Muscle layer of colon (tissue), 2 donors: ENCODE results near the gene TLCD4.
"Not testable (repeated sequence)": the region's sequence is repeated elsewhere in the genome, so short reads cannot be mapped to it uniquely, and the experiment has no call there.

Source experiments
- H3K27ac ChIP-seq: one replicate; pipeline ENCODE4 v1.7.0; 2013; ENCODE audit warnings: low read depth, mild to moderate bottlenecking, low read length, moderate library complexity
- H3K27me3 ChIP-seq, 2 donors: one replicate each; pipeline ENCODE4 v1.7.0; 2013; ENCODE audit warnings: low read length in 2 of 2, mild to moderate bottlenecking in 2 of 2; ENCODE audit not compliant: insufficient read depth in 2 of 2, control insufficient read depth in 1 of 2
- H3K36me3 ChIP-seq: one replicate; pipeline ENCODE4 v1.7.0; 2013; ENCODE audit warnings: mild to moderate bottlenecking, low read length; ENCODE audit not compliant: insufficient read depth
- H3K4me1 ChIP-seq: one replicate; pipeline ENCODE4 v1.7.0; 2013; ENCODE audit warnings: mild to moderate bottlenecking, low read length; ENCODE audit not compliant: insufficient read depth
- H3K4me3 ChIP-seq, 2 donors: one replicate each; pipeline ENCODE4 v1.7.0; 2013; ENCODE audit warnings: low read length in 2 of 2, low read depth in 1 of 2, mild to moderate bottlenecking in 1 of 2, moderate library complexity in 1 of 2
- H3K9ac ChIP-seq: one replicate; pipeline ENCODE4 v1.7.0; 2013; ENCODE audit warnings: low read length
- H3K9me3 ChIP-seq: one replicate; pipeline ENCODE4 v1.7.0; 2013; ENCODE audit warnings: mild to moderate bottlenecking, low read length
- donor health status: abdominal sarcoma.
- donor health status: Adenocarcinoma of cecum.

The TLCD4 gene

GRCh38 chr1:95084317-95085176 is 32.6 kb upstream of the TLCD4 start:
- H3K27me3 ChIP-seq: no peaks in the 10 kb centered on the region
- H3K9me3 ChIP-seq: no peaks in the 10 kb centered on the region
- no peak overlapping the region for H3K4me3 ChIP-seq
- H3K27ac ChIP-seq: no peak overlapping the region
- H3K4me1 ChIP-seq: no peaks in the 10 kb centered on the region
- no peak overlapping the region for H3K9ac ChIP-seq
- H3K36me3 ChIP-seq: no peaks in the 10 kb centered on the region

GRCh38 chr1:95085376-95085775 is 31.8 kb upstream of the TLCD4 start:
- H3K4me3 ChIP-seq: no peak overlapping the region
- H3K9me3 ChIP-seq: no peaks in the 10 kb centered on the region
- H3K4me1 ChIP-seq: no peaks in the 10 kb centered on the region
- H3K27ac ChIP-seq: no peak overlapping the region
- H3K9ac ChIP-seq: no peak overlapping the region
- H3K27me3 ChIP-seq: no peaks in the 10 kb centered on the region
- H3K36me3 ChIP-seq: no peaks in the 10 kb centered on the region

- no peaks in the 10 kb centered on the region for H3K9me3 ChIP-seq
- H3K4me3 ChIP-seq: no peak overlapping the region
- no peaks in the 10 kb centered on the region for H3K36me3 ChIP-seq
- no peaks in the 10 kb centered on the region for H3K27me3 ChIP-seq
- no peak overlapping the region for H3K27ac ChIP-seq
- no peak overlapping the region for H3K9ac ChIP-seq
- H3K4me1 ChIP-seq: no peaks in the 10 kb centered on the region
Observed at GRCh38 chr1:95086949-95087533, 30.1 kb upstream of the TLCD4 start.

- Histone ChIP-seq H3K27ac (no peak overlapping the region), H3K27me3 (no peaks in the 10 kb centered on the region), H3K4me1 (no peaks in the 10 kb centered on the region), H3K36me3 (no peaks in the 10 kb centered on the region), H3K4me3 (no peak overlapping the region), H3K9me3 (no peaks in the 10 kb centered on the region), H3K9ac (no peak overlapping the region)
Observed at GRCh38 chr1:95088303-95088702, 28.9 kb upstream of the TLCD4 start.

GRCh38 chr1:95089650-95090287 is 27.4 kb upstream of the TLCD4 start:
- no peaks in the 10 kb centered on the region for H3K9me3 ChIP-seq
- H3K4me3 ChIP-seq: no peak overlapping the region
- no peaks in the 10 kb centered on the region for H3K36me3 ChIP-seq
- no peaks in the 10 kb centered on the region for H3K4me1 ChIP-seq
- no peak overlapping the region for H3K9ac ChIP-seq
- H3K27ac ChIP-seq: no peak overlapping the region
- no peaks in the 10 kb centered on the region for H3K27me3 ChIP-seq

- not testable (repeated sequence) for H3K27ac ChIP-seq, H3K36me3 ChIP-seq, H3K27me3 ChIP-seq
Observed at GRCh38 chr1:95091290-95091689, 25.9 kb upstream of the TLCD4 start.

GRCh38 chr1:95092891-95093290 is 24.3 kb upstream of the TLCD4 start:
- not testable (repeated sequence) for H3K27me3 ChIP-seq, H3K27ac ChIP-seq, H3K9ac ChIP-seq, H3K9me3 ChIP-seq, H3K4me1 ChIP-seq, H3K4me3 ChIP-seq, H3K36me3 ChIP-seq

More at GRCh38 chr1:95091290-95091689, 25.9 kb upstream of the TLCD4 start:
- H3K9ac ChIP-seq, H3K4me1 ChIP-seq, H3K9me3 ChIP-seq, H3K4me3 ChIP-seq: not testable (repeated sequence)

- H3K4me3 ChIP-seq: no peak overlapping the region
Observed at GRCh38 chr1:95093296-95093695, 23.9 kb upstream of the TLCD4 start.

GRCh38 chr1:95094923-95095322 is 22.2 kb upstream of the TLCD4 start:
- Histone ChIP-seq H3K36me3 (no peaks in the 10 kb centered on the region), H3K27ac (no peak overlapping the region), H3K9me3 (no peaks in the 10 kb centered on the region), H3K9ac (no peak overlapping the region), H3K4me1 (no peaks in the 10 kb centered on the region), H3K27me3 (no peaks in the 10 kb centered on the region), H3K4me3 (no peak overlapping the region)

More at GRCh38 chr1:95093296-95093695, 23.9 kb upstream of the TLCD4 start:
- Histone ChIP-seq H3K4me1 (no peaks in the 10 kb centered on the region), H3K9me3 (no peaks in the 10 kb centered on the region), H3K27ac (no peak overlapping the region), H3K9ac (no peak overlapping the region), H3K27me3 (no peaks in the 10 kb centered on the region), H3K36me3 (no peaks in the 10 kb centered on the region)

- Histone ChIP-seq H3K4me1 (no peaks in the 10 kb centered on the region), H3K4me3 (no peak overlapping the region), H3K9ac (no peak overlapping the region), H3K27me3 (no peaks in the 10 kb centered on the region), H3K9me3 (no peaks in the 10 kb centered on the region), H3K36me3 (no peaks in the 10 kb centered on the region), H3K27ac (no peak overlapping the region)
Observed at GRCh38 chr1:95095833-95096217, 21.3 kb upstream of the TLCD4 start.

GRCh38 chr1:95096218-95096841 is 20.8 kb upstream of the TLCD4 start:
- Histone ChIP-seq H3K27ac (no peak overlapping the region), H3K9me3 (no peaks in the 10 kb centered on the region), H3K9ac (no peak overlapping the region), H3K4me1 (no peaks in the 10 kb centered on the region), H3K27me3 (no peaks in the 10 kb centered on the region), H3K36me3 (no peaks in the 10 kb centered on the region), H3K4me3 (no peak overlapping the region)
